Measurements from ENCODE around the gene TACR1. TPM values are rescaled to one million over a fixed set of nuclear protein-coding genes. Genes with fewer than 3 reads are reported as not detected.

TACR1 gene
- total RNA-seq, 2 donors from 2014 or later, result 0.07 to 0.16 TPM

- Histone ChIP-seq H3K4me3 (no peak overlapping the region), H3K27me3 (no peaks in the 10 kb centered on the region), H3K36me3 (no peaks in the 10 kb centered on the region), H3K9me3 (no peaks in the 10 kb centered on the region), H3K27ac (no peak overlapping the region), H3K4me1 (no peaks in the 10 kb centered on the region)
- DNase-seq (ENCODE audit: low spot score), result no peak
- TF ChIP-seq CTCF (IDR thresholded peaks at IDR 0.05), result no peak
Measured at GRCh38 chr2:75192496-75192895, 6.8 kb downstream of the TACR1 start.

GRCh38 chr2:75190271-75190990, 8.9 kb downstream of the TACR1 start:
- Histone ChIP-seq H3K36me3 (no peaks in the 10 kb centered on the region), H3K9me3 (no peaks in the 10 kb centered on the region), H3K4me1 (no peaks in the 10 kb centered on the region), H3K27me3 (no peaks in the 10 kb centered on the region), H3K4me3 (no peak overlapping the region), H3K27ac (no peak overlapping the region)
- TF ChIP-seq CTCF (IDR thresholded peaks at IDR 0.05), result no peak
- DNase-seq (ENCODE audit: low spot score), result no peak

GRCh38 chr2:75186821-75187220, 12.5 kb downstream of the TACR1 start:
- Histone ChIP-seq H3K4me3 (no peak overlapping the region), H3K27me3 (no peaks in the 10 kb centered on the region), H3K4me1 (no peaks in the 10 kb centered on the region), H3K9me3 (no peaks in the 10 kb centered on the region), H3K36me3 (no peaks in the 10 kb centered on the region), H3K27ac (no peak overlapping the region)
- DNase-seq (ENCODE audit: low spot score), result no peak
- TF ChIP-seq CTCF (IDR thresholded peaks at IDR 0.05), result no peak

GRCh38 chr2:75182606-75183005, 16.7 kb downstream of the TACR1 start:
- no peaks in the 10 kb centered on the region for H3K36me3 ChIP-seq
- no peak for DNase-seq (ENCODE audit: low spot score)

GRCh38 chr2:75180476-75180875, 18.8 kb downstream of the TACR1 start:
- Histone ChIP-seq H3K4me3 (no peak overlapping the region), H3K27ac (no peak overlapping the region), H3K36me3 (no peaks in the 10 kb centered on the region), H3K27me3 (no peaks in the 10 kb centered on the region), H3K4me1 (no peaks in the 10 kb centered on the region), H3K9me3 (no peaks in the 10 kb centered on the region)
- no peak for TF ChIP-seq CTCF (IDR thresholded peaks at IDR 0.05)
- DNase-seq (ENCODE audit: low spot score), result no peak

More at GRCh38 chr2:75182606-75183005, 16.7 kb downstream of the TACR1 start:
- H3K4me3 ChIP-seq, result no peak overlapping the region
- no peak overlapping the region for H3K27ac ChIP-seq
- TF ChIP-seq CTCF (IDR thresholded peaks at IDR 0.05), result no peak
- no peaks in the 10 kb centered on the region for H3K4me1 ChIP-seq
- H3K9me3 ChIP-seq, result no peaks in the 10 kb centered on the region
- no peaks in the 10 kb centered on the region for H3K27me3 ChIP-seq

GRCh38 chr2:75177427-75177826, 21.9 kb downstream of the TACR1 start:
- TF ChIP-seq CTCF (IDR thresholded peaks at IDR 0.05), result no peak
- no peak overlapping the region for H3K27ac ChIP-seq
- no peaks in the 10 kb centered on the region for H3K27me3 ChIP-seq
- H3K36me3 ChIP-seq, result no peaks in the 10 kb centered on the region
- DNase-seq (ENCODE audit: low spot score), result no peak
- H3K4me3 ChIP-seq, result no peak overlapping the region
- H3K9me3 ChIP-seq, result no peaks in the 10 kb centered on the region
- H3K4me1 ChIP-seq, result no peaks in the 10 kb centered on the region
